Right atrium auricular region (tissue), 2 donors: Measurements from ENCODE around the gene KRT77. TPM values are rescaled to one million over a fixed set of nuclear protein-coding genes. Genes with fewer than 3 reads are reported as not detected.

Experiments used
- DNase-seq: peaks from one replicate; pipeline ENCODE4 v3.0.0-alpha.2; 2019; ENCODE audit warnings: low spot score
- H3K27ac ChIP-seq, 2 donors: fragments of 200-600 bp; sonication (generic); 1 replicate in 1 of 2; 2 replicates in 1 of 2; pipeline ENCODE4 v1.5.1; 2016 to 2019
- H3K27me3 ChIP-seq, 2 donors: fragments of 200-600 bp; sonication (generic); one replicate each; pipeline versions ENCODE4 v1.5.1 to v1.6.0; 2017 to 2019
- H3K36me3 ChIP-seq: fragments of 200-600 bp; sonication (generic); one replicate; pipeline ENCODE4 v1.5.1; 2016
- H3K4me1 ChIP-seq, 2 donors: fragments of 200-600 bp; sonication (generic); one replicate each; pipeline versions ENCODE4 v1.5.1 to v1.6.0; 2017 to 2019
- H3K4me3 ChIP-seq, 2 donors: fragments of 200-600 bp; sonication (generic); 1 replicate in 1 of 2; 2 replicates in 1 of 2; pipeline ENCODE4 v1.5.1; 2017 to 2019; ENCODE audit warnings: mild to moderate bottlenecking in 1 of 2, moderate library complexity in 1 of 2
- H3K9me3 ChIP-seq, 2 donors: fragments of 200-600 bp; sonication (generic); one replicate each; pipeline ENCODE4 v1.5.1; 2019
- total RNA-seq, 2 donors: library from RNA; depleted of rRNA; stranded (reverse); fragments of >200 nt; gene quantifications; one replicate each; pipeline ENCODE4 v1.1.0, GENCODE V29; 2016
- TF ChIP-seq, protein P1 (sequence below), 2 donors: fragments of 200-600 bp; sonication (generic); IDR thresholded peaks; one replicate each; pipeline ENCODE4 v1.5.1; 2019; ENCODE audit warnings: antibody characterized with exemption in 2 of 2

KRT77 gene
- total RNA-seq, 2 donors from 2014 or later = not detected

DNA sequence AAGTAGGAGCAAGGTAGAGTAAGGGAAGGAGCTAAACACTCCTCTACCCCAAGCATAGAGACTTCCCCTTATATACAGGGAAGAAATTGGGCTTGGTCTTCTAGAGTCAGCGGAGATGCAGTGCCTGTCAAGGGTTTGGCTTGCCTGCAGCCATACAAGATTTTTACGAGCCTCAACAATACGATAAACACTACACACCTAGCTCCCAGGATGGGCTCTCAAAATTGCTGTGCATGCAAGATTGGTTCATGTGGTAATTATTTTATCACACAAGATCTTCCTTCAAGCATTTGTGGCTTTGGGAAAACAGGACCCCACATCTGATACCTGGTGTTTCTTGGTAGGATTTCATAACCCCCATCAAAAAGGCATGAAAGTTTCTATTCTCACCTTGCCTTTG, 23.0 kb downstream of the KRT77 start, which contains the start of gene KRT1:
KRT1 (minus strand) TSS at position 45 of the 400 bp plus-strand sequence. CDS start 59 bp downstream, outside the sequence.
- TF ChIP-seq, protein P1, sequence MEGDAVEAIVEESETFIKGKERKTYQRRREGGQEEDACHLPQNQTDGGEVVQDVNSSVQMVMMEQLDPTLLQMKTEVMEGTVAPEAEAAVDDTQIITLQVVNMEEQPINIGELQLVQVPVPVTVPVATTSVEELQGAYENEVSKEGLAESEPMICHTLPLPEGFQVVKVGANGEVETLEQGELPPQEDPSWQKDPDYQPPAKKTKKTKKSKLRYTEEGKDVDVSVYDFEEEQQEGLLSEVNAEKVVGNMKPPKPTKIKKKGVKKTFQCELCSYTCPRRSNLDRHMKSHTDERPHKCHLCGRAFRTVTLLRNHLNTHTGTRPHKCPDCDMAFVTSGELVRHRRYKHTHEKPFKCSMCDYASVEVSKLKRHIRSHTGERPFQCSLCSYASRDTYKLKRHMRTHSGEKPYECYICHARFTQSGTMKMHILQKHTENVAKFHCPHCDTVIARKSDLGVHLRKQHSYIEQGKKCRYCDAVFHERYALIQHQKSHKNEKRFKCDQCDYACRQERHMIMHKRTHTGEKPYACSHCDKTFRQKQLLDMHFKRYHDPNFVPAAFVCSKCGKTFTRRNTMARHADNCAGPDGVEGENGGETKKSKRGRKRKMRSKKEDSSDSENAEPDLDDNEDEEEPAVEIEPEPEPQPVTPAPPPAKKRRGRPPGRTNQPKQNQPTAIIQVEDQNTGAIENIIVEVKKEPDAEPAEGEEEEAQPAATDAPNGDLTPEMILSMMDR (IDR thresholded peaks at IDR 0.05) = no peak
- no peak within 1 kb of the TSS for H3K27ac ChIP-seq
- H3K36me3 ChIP-seq = no peaks in the 10 kb centered on the region
- no peak for DNase-seq
- no peaks in the 10 kb centered on the region for H3K9me3 ChIP-seq
- H3K4me1 ChIP-seq = no peaks in the 10 kb centered on the region
- no peak within 1 kb of the TSS for H3K4me3 ChIP-seq
- no peaks in the 10 kb centered on the region for H3K27me3 ChIP-seq

DNA sequence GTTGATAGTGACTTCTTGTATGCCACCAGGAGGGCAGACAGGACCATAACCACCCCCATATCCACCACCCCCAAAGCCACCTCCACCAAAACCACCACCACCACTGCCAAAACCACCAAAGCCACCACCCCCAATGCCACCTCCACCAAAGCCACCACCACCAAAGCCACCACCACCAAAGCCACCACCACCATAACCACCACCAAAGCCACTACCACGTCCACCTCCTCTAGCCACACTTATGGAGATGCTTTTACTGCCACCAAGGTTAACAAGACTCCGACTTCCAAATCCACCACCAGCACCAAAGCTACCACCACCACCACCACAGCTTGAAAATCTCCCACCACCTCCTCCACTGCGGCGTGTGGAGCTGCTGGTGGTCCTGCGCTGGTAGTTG, 23.4 kb downstream of the KRT77 start:
- Histone ChIP-seq H3K27ac (no peak overlapping the region), H3K9me3 (no peaks in the 10 kb centered on the region), H3K4me3 (no peak overlapping the region), H3K4me1 (no peaks in the 10 kb centered on the region), H3K27me3 (no peaks in the 10 kb centered on the region), H3K36me3 (no peaks in the 10 kb centered on the region)
- TF ChIP-seq, protein P1 (IDR thresholded peaks at IDR 0.05) = no peak
- no peak for DNase-seq

DNA sequence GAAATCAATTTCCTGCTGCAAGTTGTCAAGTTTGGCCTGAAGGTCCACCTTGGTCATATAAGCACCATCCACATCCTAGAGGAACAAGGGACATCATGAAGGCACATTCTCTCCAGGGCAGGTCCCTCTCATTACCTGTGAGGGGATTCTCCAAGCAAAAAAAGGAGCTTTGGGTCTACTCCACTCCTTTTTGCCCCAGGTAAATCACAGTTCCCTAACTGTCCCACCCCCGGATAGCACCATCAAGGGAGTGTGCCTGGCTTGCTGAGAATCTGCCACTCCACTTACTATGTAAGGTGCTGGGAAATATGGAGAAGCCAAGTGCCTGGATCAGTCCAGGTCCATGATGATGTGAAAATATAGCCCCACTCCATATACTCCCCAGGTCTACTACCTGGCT, 25.7 kb downstream of the KRT77 start:
- no peak overlapping the region for H3K27ac ChIP-seq
- no peaks in the 10 kb centered on the region for H3K9me3 ChIP-seq
- DNase-seq = no peak
- no peaks in the 10 kb centered on the region for H3K27me3 ChIP-seq
- H3K4me1 ChIP-seq = no peaks in the 10 kb centered on the region
- H3K4me3 ChIP-seq = no peak overlapping the region
- no peaks in the 10 kb centered on the region for H3K36me3 ChIP-seq
- TF ChIP-seq, protein P1 (IDR thresholded peaks at IDR 0.05) = no peak

DNA sequence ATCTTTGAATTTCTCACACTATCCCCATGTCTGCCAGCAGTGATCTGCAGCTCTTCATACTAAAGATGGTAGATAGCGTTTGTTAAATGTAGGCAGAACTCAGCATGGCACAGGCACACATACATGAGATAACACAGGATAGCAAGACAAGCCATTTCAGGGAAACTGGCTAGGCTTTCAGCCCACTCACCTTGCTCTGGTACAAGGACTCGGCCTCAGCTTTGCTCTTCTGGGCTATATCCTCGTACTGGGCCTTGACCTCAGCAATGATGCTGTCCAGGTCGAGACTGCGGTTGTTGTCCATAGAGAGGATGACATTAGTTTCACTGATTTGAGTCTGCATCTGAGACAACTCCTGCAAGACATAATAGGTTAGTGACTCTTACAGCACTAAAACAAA, 26.2 kb downstream of the KRT77 start:
- no peak for DNase-seq
- H3K4me1 ChIP-seq = no peaks in the 10 kb centered on the region
- TF ChIP-seq, protein P1 (IDR thresholded peaks at IDR 0.05) = no peak
- no peaks in the 10 kb centered on the region for H3K27me3 ChIP-seq
- no peaks in the 10 kb centered on the region for H3K36me3 ChIP-seq
- no peaks in the 10 kb centered on the region for H3K9me3 ChIP-seq
- H3K27ac ChIP-seq = no peak overlapping the region
- no peak overlapping the region for H3K4me3 ChIP-seq

DNA sequence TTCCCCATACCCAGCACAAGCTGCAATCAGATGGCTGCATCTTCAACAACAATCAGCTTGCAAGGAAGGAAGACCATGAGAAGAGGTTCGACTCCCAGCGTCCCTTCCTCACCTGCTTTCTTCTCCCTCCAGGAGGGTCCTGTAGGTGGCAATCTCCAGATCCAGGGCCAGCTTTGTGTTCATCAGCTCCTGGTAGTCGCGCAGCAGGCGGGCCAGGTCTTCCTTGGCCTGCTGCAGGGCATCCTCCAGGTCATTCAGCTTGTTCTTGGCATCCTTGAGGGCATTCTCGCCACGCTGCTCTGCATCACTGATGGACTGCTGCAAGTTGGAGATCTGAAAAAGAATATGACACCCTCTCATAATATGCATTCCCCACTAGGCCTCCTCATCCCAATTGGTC, 27.2 kb downstream of the KRT77 start:
- H3K27ac ChIP-seq = no peak overlapping the region
- H3K27me3 ChIP-seq = no peaks in the 10 kb centered on the region
- no peaks in the 10 kb centered on the region for H3K9me3 ChIP-seq
- no peaks in the 10 kb centered on the region for H3K36me3 ChIP-seq
- no peak for DNase-seq
- TF ChIP-seq, protein P1 (IDR thresholded peaks at IDR 0.05) = no peak
- no peaks in the 10 kb centered on the region for H3K4me1 ChIP-seq
- no peak overlapping the region for H3K4me3 ChIP-seq

DNA sequence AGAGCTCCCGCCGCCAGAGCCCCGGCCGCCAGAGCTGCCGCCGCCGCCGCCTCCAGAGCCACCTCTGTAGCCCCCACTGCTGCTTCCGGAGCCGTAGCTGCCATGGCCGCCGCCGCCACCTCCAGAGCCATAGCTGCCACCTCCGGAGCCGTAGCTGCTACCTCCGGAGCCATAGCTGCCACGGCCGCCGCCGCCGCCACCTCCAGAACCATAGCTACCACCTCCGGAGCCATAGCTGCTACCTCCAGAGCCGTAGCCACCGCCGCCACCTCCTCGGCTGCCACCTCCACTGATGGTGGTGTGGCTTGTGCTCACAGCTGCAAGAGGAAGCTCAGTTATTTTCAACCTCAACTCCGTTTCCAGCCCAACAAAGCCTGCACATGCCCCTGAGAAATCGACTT, 28.0 kb downstream of the KRT77 start:
- Histone ChIP-seq H3K27me3 (no peaks in the 10 kb centered on the region), H3K4me3 (no peak overlapping the region), H3K9me3 (no peaks in the 10 kb centered on the region), H3K4me1 (no peaks in the 10 kb centered on the region), H3K36me3 (no peaks in the 10 kb centered on the region), H3K27ac (no peak overlapping the region)
- no peak for DNase-seq
- TF ChIP-seq, protein P1 (IDR thresholded peaks at IDR 0.05) = no peak
